GM21423 (cell line): ENCODE measurements around the gene DNAH1.

ENCODE experiments used
- ATAC-seq: cut with Tn5 transposase; IDR thresholded peaks from one replicate; pipeline ENCODE4 v1.9.1; 2021; ENCODE audit warnings: mild to moderate bottlenecking, moderate library complexity; ENCODE audit not compliant: unreplicated experiment

The DNAH1 gene

DNA sequence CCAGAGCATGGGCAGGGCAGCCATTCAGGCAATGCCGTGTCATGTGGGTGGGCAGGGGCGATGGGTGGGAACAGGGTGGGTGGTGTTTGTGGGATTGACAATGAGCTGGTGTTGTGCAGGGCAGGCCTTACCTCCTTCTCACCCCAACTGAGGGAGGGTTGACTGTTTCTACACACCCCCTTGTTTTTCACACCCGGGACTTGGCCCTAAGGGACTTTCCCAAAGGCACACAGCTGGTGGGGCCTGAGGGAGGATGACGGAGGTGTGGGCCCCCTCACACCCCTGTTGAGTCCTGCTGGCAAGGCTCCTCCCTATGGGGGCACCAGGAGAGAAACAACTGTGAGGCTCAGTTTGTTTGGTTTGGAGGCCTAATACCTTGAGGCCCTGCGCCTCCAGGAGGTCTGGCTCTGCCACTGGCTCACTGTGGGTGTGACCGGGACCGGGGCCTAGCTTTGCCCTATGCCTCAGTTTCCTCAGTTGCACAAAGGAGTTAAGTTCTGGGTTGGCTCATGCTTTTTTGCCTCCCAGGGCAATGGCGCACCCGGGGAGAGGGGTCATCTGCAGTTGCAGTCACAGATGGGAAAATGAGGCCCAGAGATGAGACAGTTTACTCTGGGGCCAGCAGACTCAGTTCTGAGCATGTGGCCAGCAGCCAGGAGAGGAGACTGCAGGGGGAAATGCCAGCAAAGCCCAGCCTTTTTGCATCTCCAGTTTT is 5.1 kb upstream of the DNAH1 start:
- ATAC-seq = no peak

DNA sequence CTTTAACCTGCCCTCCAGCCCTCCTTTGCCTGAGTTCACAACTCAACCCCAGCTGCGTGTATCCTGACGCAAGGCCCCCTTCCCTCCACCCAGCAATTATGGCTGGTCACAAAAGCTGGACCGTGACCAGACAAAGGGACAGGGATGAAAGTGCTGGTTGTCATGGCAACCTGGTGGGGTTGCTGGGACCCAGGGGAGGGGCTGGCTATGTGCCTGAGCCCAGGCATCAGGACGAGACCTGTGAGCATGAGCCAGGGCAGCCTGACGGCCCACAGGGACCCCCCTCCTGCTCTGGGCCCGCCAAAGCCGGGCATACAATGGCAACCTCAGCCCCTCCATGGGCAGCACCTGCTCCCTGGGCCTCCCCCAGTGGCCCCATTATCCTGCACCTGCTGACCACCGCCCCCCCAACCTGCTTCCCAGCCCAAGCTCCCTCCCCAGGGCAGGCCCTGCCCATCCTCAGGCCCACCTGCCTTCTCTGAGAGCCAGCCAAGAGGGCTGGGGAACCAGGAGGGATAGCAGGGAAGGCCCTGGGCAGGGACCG is 4.5 kb upstream of the DNAH1 start:
- ATAC-seq = no peak

DNA sequence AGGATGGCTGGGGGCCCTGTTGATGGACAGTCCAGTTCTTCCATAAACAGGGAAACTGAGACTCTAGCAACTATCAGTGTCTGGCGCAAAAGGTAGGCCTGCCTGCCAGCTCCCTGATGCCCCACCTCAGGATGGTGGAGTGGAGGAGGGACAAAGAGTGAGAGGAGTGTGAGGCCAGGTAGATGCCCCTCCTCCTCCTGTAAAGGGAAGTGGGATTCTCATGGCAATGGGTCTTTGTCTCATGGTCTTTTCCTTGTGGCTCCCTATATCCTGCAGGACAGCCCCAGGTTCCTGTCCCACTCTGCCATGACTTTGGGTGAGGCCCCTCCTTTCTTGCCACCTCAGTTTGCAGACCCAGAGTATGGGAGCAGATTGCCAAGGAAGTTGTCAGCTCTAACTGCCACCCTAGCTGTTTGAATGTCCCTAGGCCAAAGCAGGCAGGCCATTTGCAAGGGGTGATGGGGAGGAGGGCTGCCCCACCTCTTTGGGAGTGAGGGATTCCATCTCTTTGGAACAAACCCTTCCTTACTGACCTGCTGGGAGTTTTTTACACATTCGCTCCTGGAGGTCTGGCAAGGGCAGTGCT is 2.8 kb upstream of the DNAH1 start:
- ATAC-seq = peak; percentile 9

DNA sequence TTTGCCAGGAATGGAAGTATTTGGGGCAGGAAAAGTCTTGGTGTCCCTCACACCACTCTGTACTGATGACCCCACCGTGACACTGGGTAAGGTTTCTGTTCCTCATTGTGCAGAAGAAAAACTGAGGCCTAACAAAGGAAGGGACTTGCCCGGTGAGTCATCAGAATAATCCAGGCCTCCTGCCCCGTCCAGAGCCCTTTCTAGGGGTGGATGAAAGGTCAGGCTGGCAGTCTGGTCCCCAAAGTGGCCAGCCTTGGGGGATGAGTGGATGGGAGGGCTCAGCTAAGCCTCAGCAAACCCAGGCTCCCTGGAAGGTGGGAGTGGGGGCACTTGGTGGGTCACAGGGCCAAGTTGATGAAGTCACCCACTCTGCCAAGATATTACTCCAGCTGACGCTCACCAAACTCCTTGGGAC is 2.3 kb upstream of the DNAH1 start:
- ATAC-seq = peak; percentile 89

GRCh38 chr3:52314489-52314888 is 1.6 kb upstream of the DNAH1 start:
- ATAC-seq = no peak

GRCh38 chr3:52315006-52315405 is 1.1 kb upstream of the DNAH1 start:
- ATAC-seq = no peak

- no peak for ATAC-seq
Observed at GRCh38 chr3:52317208-52318000, 1.3 kb downstream of the DNAH1 start.

DNA sequence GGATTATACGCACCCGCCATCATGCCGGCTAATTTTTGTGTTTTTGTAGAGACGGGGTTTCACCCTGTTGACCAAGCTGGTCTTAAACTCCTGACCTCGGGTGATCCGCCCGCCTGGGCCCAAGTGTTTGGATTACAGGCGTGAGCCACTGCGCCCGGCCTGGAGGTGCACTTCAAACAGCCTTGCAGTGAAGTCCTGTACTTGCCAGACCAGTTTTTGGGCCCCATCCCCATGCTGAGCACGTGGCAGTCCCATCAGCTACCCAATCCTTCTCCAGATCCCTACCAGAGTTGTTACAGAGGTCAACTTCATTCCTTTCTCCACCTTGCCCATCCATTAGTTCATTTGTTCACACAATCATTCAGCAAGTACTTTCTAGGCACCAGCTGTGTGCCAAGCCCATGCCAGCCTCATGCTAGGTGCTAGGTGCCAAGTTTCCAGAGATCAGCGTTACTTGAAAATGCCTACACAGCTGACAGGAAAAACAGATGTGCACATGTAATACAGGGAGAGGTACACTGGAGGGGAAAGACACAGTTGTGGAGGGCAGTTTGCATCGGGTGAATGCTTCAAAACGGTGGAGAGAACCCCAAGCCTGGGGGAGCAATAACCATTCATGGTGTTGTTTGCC is 2.2 kb downstream of the DNAH1 start:
- ATAC-seq = no peak

- no peak for ATAC-seq
Observed at GRCh38 chr3:52319921-52320595, 3.9 kb downstream of the DNAH1 start.

DNA sequence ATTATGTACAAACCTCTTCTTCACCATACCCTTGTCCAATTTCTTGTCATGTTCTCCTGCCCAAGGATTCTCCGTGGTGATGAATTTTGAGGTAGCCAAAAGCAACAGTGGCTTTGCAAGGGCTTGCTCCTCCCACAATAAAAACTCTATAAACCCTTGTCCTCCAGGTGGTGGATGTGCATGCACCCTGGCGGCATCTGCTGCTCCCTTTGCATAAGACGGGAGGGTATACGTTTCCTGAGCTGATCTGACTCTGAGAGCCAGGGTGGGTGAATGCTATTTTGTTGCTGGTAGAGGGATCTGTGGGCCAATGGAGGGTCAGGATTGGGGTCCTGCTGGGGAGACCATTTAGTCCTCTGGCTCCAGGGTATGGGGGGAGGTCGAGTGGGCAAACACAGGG is 5.4 kb downstream of the DNAH1 start:
- no peak for ATAC-seq

DNA sequence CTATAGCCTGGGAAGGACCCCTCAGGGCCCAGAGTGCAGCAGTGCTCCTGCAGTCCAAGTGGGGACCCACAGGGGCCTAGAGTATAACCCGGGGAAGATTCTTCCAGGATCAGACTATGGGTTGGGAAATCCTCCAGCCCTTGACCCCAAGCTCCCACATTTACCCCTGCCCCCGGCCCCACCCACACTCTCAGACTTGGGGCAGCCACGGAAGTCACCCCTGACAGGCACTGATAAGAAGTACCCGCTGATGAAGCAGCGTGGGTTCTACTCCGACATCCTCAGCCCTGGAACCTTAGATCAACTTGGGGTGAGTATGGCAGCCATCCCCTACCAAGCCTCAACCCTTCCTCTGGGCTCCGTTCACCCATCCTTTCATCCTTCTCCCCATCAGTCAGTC is 6.3 kb downstream of the DNAH1 start:
- no peak for ATAC-seq

GRCh38 chr3:52323526-52324295 is 7.6 kb downstream of the DNAH1 start:
- ATAC-seq = no peak

- no peak for ATAC-seq
Observed at GRCh38 chr3:52324676-52325075, 8.6 kb downstream of the DNAH1 start.

DNA sequence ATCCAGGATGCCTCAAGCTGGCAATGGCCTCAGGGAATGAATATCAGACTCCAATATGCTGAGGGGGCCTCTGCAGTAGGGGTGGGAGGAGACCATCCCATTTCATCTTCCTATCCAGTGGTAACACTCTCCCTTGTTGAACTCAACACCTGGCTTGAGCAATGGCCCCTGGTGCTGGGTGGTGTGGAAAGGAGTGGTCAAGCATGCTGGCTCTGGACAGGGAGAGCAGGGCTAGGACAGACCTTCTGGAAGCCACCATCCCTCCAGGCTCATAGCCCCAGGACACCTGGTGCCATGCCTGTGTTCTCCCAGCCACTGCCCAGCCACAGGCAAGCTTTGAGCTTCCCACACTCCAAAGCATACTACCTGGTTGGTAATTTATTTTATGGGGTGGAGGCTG is 9.6 kb downstream of the DNAH1 start:
- no peak for ATAC-seq

DNA sequence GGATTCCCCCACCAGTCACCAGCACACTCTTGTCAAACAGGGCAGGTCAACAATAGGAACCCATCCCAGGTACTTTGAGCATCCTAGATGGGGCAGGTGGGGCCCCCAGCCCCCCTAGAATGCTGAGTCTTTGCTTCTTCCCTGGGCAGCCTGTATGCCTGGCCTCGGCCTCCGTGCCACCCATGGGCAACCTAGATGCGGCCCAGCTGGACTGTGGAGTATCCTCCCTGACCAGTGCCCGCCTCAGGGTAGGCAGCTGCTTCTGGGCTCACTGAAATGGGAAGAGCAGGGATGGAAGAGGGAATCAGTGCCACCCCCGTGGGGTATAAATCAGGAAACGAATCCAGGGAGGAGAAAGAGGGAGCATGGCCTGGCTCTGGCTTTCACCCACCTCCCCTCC is 10.9 kb downstream of the DNAH1 start:
- ATAC-seq = no peak

GRCh38 chr3:52327486-52328290 is 11.6 kb downstream of the DNAH1 start:
- ATAC-seq = no peak

DNA sequence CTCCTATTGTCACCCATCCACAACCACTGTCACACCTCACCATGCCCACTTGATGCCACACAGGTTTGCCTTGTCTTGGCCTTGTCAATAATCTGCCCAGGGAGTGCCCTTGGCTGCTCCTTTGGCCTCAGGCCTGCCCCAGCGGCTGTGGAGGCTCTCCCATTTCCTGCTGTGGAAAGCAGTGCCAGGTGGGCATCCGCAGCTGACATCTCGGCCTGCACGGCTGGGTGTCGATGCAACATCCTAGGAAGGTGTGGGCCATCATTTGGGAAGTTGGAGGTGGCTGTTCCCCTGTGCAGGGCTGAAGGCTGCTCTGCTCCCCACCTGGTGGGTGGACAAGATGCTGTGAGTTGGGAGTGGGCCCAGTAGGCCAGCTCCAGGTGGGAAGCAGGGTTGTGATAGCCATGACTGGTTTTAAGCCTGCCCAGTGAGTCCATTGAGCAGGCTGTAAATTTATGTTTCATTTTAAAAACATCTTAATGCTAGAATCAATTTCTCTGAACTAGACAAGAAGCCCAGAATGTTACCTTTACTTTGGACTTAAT is 12.5 kb downstream of the DNAH1 start:
- no peak for ATAC-seq

GRCh38 chr3:52330194-52330805 is 14.2 kb downstream of the DNAH1 start:
- no peak for ATAC-seq
